BJ (cell line): Measurements from ENCODE around the gene LDLRAD3. TPM values are rescaled to one million over a fixed set of nuclear protein-coding genes. Genes with fewer than 3 reads are reported as not detected.

Experiments used
- CTCF ChIA-PET: fragments of 350-600 bp; formaldehyde crosslinking; extraction: SDS; loops from one replicate; lab custom pipeline; 2021; ENCODE audit warnings: antibody characterized with exemption, inconsistent platforms; lab: Yijun Ruan, JAX
- POLR2A ChIA-PET: fragments of 300-600 bp; sonication (Branson Sonifier 250); formaldehyde crosslinking; extraction: SDS; loops from one replicate; lab custom pipeline; 2021; ENCODE audit warnings: antibody characterized with exemption; lab: Charles Lee
- DNase-seq: peaks from one replicate; pipeline ENCODE4 v3.0.0-alpha.2; 2011; ENCODE audit warnings: low read depth
- H3K27me3 ChIP-seq: 2 replicates; pipeline ENCODE4 v1.6.0; 2011; ENCODE audit warnings: low read length; ENCODE audit not compliant: control insufficient read depth, insufficient read depth
- H3K36me3 ChIP-seq: 2 replicates; pipeline ENCODE4 v1.5.1; 2011; ENCODE audit warnings: low read length; ENCODE audit not compliant: control insufficient read depth, insufficient read depth
- H3K4me3 ChIP-seq: 2 replicates; pipeline ENCODE4 v1.5.1; 2011; ENCODE audit warnings: low read depth, mild to moderate bottlenecking, control low read depth, low read length
- polyA plus RNA-seq: library from polyadenylated mRNA; depleted of rRNA; stranded (reverse); fragments of >200 nt; gene quantifications from 2 replicates; pipeline ENCODE4 v1.2.3, GENCODE V29; 2011
- TF ChIP-seq, protein P1 (sequence below): IDR thresholded peaks from 2 replicates; pipeline ENCODE4 v1.5.1; 2011; ENCODE audit warnings: low read depth, mild to moderate bottlenecking, control low read depth, inconsistent platforms, low read length, moderate library complexity; ENCODE audit not compliant: insufficient read depth

The LDLRAD3 gene
- polyA plus RNA-seq, 1 experiment, result 3.5 TPM

- ChIA-PET POLR2A (no interaction called here), CTCF (interaction anchor here (1.1 to 2.8 kb wide), 2 partner anchors 11 to 164 kb away, joined by 3 to 14 read pairs; no protein-coding TSS in a partner anchor)
- no peaks in the 10 kb centered on the region for H3K27me3 ChIP-seq
- no peak for DNase-seq
- TF ChIP-seq, protein P1, sequence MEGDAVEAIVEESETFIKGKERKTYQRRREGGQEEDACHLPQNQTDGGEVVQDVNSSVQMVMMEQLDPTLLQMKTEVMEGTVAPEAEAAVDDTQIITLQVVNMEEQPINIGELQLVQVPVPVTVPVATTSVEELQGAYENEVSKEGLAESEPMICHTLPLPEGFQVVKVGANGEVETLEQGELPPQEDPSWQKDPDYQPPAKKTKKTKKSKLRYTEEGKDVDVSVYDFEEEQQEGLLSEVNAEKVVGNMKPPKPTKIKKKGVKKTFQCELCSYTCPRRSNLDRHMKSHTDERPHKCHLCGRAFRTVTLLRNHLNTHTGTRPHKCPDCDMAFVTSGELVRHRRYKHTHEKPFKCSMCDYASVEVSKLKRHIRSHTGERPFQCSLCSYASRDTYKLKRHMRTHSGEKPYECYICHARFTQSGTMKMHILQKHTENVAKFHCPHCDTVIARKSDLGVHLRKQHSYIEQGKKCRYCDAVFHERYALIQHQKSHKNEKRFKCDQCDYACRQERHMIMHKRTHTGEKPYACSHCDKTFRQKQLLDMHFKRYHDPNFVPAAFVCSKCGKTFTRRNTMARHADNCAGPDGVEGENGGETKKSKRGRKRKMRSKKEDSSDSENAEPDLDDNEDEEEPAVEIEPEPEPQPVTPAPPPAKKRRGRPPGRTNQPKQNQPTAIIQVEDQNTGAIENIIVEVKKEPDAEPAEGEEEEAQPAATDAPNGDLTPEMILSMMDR, result no peak
- no peak overlapping the region for H3K4me3 ChIP-seq
- no peaks in the 10 kb centered on the region for H3K36me3 ChIP-seq
Measured at GRCh38 chr11:36142439-36142838, 198.6 kb downstream of the LDLRAD3 start.

DNA sequence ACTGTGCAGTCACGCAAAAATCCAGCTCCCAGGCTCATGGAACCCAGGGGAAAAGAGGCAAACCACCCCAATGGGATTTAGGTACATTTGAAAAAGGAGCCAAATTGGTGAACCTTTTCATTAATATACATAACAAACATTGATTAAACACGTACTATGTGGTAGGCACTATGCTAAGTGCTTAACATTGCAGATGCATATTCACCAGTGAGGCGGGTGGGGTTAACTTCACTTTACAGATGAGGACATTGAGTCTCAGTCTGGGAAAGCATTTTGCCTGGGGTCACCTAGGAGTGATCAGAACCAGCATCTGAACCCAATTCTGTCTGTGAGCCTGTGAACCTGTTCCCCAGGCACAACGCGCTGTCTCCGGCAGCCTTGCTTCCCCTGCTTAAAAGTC is 199.0 kb downstream of the LDLRAD3 start:
- ChIA-PET CTCF (interaction anchor here (1.1 to 2.8 kb wide), 2 partner anchors 11 to 165 kb away, joined by 3 to 14 read pairs; no protein-coding TSS in a partner anchor), POLR2A (no interaction called here)
- no peaks in the 10 kb centered on the region for H3K36me3 ChIP-seq
- no peak overlapping the region for H3K4me3 ChIP-seq
- no peaks in the 10 kb centered on the region for H3K27me3 ChIP-seq
- TF ChIP-seq, protein P1, result no peak
- DNase-seq, result no peak

- Histone ChIP-seq H3K36me3 (no peaks in the 10 kb centered on the region), H3K4me3 (no peak overlapping the region), H3K27me3 (no peaks in the 10 kb centered on the region)
- ChIA-PET POLR2A (no interaction called here), CTCF (no interaction called here)
- DNase-seq, result no peak
- TF ChIP-seq, protein P1, result no peak
Measured at GRCh38 chr11:36146437-36146836, 202.6 kb downstream of the LDLRAD3 start.

GRCh38 chr11:36147491-36147890 is 203.6 kb downstream of the LDLRAD3 start:
- TF ChIP-seq, protein P1, result no peak
- ChIA-PET CTCF (no interaction called here), POLR2A (no interaction called here)
- Histone ChIP-seq H3K36me3 (no peaks in the 10 kb centered on the region), H3K4me3 (no peak overlapping the region), H3K27me3 (no peaks in the 10 kb centered on the region)
- no peak for DNase-seq

- H3K4me3 ChIP-seq, result no peak overlapping the region
- H3K27me3 ChIP-seq, result no peaks in the 10 kb centered on the region
- TF ChIP-seq, protein P1, result no peak
- POLR2A ChIA-PET, result no interaction called here
- CTCF ChIA-PET, result interaction anchor here (1.1 to 1.8 kb wide), 2 partner anchors 14 to 17 kb away, joined by 3 to 4 read pairs; no protein-coding TSS in a partner anchor
- no peak for DNase-seq
- H3K36me3 ChIP-seq, result no peaks in the 10 kb centered on the region
Measured at GRCh38 chr11:36148701-36149100, 204.8 kb downstream of the LDLRAD3 start.
